Mammary epithelial cell (primary cell): ENCODE results near the gene GALNTL6.

Experiments
- EZH2 ChIP-seq: IDR thresholded peaks from 2 replicates; pipeline ENCODE4 v1.6.1; 2012; ENCODE audit warnings: low read length, inconsistent platforms, borderline replicate concordance
- TF ChIP-seq, protein P1 (sequence below), 2 donors: IDR thresholded peaks in 1 of 2; conservative IDR thresholded peaks in 1 of 2; 2 replicates each; pipeline ENCODE4 v1.5.1; 2011 to 2012; ENCODE audit warnings: inconsistent platforms in 2 of 2, low read length in 2 of 2, mild to moderate bottlenecking in 2 of 2, control low read depth in 1 of 2, low read depth in 1 of 2; ENCODE audit not compliant: insufficient read depth in 1 of 2; ENCODE audit errors: extremely low read depth in 1 of 2

DNA sequence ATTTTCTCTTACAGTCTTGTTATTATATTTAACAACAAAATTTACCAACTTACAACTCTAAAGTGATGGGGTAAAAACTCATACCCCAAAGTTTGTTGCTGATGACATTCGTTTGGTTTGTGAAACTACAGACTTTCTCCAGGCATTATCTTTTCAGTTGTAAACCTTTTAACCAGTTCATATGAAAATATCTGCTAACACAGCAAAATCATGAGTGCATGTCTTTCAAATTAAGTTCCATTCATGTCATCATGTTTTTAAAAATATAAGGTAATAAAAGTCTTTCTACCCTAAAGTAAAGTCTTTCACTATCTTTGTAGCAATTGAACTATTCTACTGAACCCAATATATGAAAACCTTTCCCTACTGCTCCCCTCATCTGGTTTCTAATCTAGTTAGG is 3.4 kb upstream of the GALNTL6 start:
- TF ChIP-seq, protein P1, sequence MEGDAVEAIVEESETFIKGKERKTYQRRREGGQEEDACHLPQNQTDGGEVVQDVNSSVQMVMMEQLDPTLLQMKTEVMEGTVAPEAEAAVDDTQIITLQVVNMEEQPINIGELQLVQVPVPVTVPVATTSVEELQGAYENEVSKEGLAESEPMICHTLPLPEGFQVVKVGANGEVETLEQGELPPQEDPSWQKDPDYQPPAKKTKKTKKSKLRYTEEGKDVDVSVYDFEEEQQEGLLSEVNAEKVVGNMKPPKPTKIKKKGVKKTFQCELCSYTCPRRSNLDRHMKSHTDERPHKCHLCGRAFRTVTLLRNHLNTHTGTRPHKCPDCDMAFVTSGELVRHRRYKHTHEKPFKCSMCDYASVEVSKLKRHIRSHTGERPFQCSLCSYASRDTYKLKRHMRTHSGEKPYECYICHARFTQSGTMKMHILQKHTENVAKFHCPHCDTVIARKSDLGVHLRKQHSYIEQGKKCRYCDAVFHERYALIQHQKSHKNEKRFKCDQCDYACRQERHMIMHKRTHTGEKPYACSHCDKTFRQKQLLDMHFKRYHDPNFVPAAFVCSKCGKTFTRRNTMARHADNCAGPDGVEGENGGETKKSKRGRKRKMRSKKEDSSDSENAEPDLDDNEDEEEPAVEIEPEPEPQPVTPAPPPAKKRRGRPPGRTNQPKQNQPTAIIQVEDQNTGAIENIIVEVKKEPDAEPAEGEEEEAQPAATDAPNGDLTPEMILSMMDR (conservative IDR thresholded peaks at IDR 0.05 in 1 of 2, IDR thresholded peaks at IDR 0.05 in 1 of 2; ENCODE audit: extremely low read depth in 1 of 2, insufficient read depth in 1 of 2, low read depth in 1 of 2, low read length in 2 of 2): no peak
- no peak for TF ChIP-seq EZH2
